ENCODE measurements around the gene KLF16. TPM values are rescaled to one million over a fixed set of nuclear protein-coding genes. Genes with fewer than 3 reads are reported as not detected.

Gene KLF16
- total and polyA plus RNA-seq, 9 of the 15 experiments (the other 6 are each of a cell fraction or from before 2014, with no cell fraction given): 0.04 to 60.4 (median 6.8) TPM

DNA sequence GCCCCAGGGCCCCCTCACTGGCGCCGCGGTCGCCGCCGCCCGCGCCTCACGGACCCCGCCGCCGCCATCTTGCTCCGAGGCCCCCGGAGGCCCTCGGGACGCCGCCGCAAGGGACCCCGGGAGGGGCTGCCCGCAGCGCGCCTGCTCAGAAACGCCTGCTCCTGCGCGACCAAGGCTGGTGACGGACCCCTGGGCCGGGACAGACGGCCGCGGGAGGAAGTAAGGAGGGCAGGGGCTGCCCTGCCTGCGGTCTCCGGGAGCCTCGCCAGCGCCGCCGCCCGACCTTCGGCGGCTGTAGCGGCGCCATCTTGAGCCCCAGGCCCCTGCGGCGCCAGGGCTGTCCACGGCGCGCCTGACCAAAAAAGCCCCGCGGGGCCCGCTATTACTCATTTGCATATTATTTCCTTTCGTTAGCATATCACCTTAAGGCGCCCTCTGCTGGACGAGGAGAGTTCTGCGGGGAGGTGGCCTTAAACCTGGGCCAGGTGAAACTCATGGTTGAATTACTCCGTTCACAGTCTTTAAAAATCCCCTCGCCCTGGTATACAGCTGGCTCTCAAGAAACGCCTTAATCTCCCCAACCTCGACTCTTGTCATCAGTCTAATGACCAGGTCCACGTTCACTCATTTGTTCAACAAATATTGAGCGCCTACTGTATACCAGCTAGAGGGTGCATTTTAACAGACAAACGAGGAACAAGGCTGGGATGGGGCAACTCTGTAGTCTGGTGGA lies 14.8 kb downstream of the KLF16 start, which contains the start of gene REXO1 (continued):
- TF ChIP-seq, protein P1, sequence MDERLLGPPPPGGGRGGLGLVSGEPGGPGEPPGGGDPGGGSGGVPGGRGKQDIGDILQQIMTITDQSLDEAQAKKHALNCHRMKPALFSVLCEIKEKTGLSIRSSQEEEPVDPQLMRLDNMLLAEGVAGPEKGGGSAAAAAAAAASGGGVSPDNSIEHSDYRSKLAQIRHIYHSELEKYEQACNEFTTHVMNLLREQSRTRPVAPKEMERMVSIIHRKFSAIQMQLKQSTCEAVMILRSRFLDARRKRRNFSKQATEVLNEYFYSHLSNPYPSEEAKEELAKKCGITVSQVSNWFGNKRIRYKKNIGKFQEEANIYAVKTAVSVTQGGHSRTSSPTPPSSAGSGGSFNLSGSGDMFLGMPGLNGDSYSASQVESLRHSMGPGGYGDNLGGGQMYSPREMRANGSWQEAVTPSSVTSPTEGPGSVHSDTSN (CRISPR knock-in tag; IDR thresholded peaks at IDR 0.05; ENCODE audit: low read depth): no peak
- TF ChIP-seq, protein P1 (tag; conservative IDR thresholded peaks at IDR 0.05; ENCODE audit: low read depth): no peak
- TF ChIP-seq SRSF9 (IDR thresholded peaks at IDR 0.05; ENCODE audit: borderline replicate concordance, low read depth, low read length): no peak
- no peak for TF ChIP-seq FOXK1 (CRISPR knock-in tag; IDR thresholded peaks at IDR 0.05; ENCODE audit: borderline replicate concordance)
- TF ChIP-seq MEF2A (IDR thresholded peaks at IDR 0.05; ENCODE audit: control insufficient read depth, low read depth, low read length): no peak
- TF ChIP-seq TARDBP (IDR thresholded peaks at IDR 0.05): no peak; the same call in 1 of the 2 replicates
- TF ChIP-seq, protein P2, sequence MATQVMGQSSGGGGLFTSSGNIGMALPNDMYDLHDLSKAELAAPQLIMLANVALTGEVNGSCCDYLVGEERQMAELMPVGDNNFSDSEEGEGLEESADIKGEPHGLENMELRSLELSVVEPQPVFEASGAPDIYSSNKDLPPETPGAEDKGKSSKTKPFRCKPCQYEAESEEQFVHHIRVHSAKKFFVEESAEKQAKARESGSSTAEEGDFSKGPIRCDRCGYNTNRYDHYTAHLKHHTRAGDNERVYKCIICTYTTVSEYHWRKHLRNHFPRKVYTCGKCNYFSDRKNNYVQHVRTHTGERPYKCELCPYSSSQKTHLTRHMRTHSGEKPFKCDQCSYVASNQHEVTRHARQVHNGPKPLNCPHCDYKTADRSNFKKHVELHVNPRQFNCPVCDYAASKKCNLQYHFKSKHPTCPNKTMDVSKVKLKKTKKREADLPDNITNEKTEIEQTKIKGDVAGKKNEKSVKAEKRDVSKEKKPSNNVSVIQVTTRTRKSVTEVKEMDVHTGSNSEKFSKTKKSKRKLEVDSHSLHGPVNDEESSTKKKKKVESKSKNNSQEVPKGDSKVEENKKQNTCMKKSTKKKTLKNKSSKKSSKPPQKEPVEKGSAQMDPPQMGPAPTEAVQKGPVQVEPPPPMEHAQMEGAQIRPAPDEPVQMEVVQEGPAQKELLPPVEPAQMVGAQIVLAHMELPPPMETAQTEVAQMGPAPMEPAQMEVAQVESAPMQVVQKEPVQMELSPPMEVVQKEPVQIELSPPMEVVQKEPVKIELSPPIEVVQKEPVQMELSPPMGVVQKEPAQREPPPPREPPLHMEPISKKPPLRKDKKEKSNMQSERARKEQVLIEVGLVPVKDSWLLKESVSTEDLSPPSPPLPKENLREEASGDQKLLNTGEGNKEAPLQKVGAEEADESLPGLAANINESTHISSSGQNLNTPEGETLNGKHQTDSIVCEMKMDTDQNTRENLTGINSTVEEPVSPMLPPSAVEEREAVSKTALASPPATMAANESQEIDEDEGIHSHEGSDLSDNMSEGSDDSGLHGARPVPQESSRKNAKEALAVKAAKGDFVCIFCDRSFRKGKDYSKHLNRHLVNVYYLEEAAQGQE (IDR thresholded peaks at IDR 0.05; ENCODE audit: borderline replicate concordance): peak; percentile 49; the same call in 1 of the 2 replicates
- TF ChIP-seq, protein P2 (CRISPR knock-in tag; IDR thresholded peaks at IDR 0.05; ENCODE audit: low read depth): peak; percentile 74; the same call in 1 of the 2 replicates
- no peak; the same call in 1 of the 2 replicates for TF ChIP-seq CREM (IDR thresholded peaks at IDR 0.05; ENCODE audit: low read depth)
- no peak for TF ChIP-seq HLTF (IDR thresholded peaks at IDR 0.05)
- TF ChIP-seq, protein P3, sequence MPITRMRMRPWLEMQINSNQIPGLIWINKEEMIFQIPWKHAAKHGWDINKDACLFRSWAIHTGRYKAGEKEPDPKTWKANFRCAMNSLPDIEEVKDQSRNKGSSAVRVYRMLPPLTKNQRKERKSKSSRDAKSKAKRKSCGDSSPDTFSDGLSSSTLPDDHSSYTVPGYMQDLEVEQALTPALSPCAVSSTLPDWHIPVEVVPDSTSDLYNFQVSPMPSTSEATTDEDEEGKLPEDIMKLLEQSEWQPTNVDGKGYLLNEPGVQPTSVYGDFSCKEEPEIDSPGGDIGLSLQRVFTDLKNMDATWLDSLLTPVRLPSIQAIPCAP (CRISPR knock-in tag; IDR thresholded peaks at IDR 0.05; ENCODE audit: borderline replicate concordance): no peak
- TF ChIP-seq SRF (CRISPR knock-in tag; IDR thresholded peaks at IDR 0.05): peak in 1 of 2 experiments; percentile 35; a peak in 1 of 4 replicates
- peak; percentile 26 for TF ChIP-seq U2AF1 (optimal IDR thresholded peaks at IDR 0.05; ENCODE audit: low read depth, low read length)
